IPS DF 6.9 (cell line): Measurements from ENCODE around the gene CORO2B.
A peak's percentile ranks its signal among the peaks of the same experiment; 100 is the strongest.

Experiments used
- DNase-seq: peaks from one replicate; pipeline ENCODE4 v3.0.0-alpha.2; 2013; ENCODE audit warnings: low read depth, low spot score
- H3K27ac ChIP-seq: one replicate; pipeline ENCODE4 v1.5.1; 2013; ENCODE audit warnings: low read length, control low read depth
- H3K27me3 ChIP-seq: 2 replicates; pipeline ENCODE4 v1.6.1; 2013; ENCODE audit warnings: mild to moderate bottlenecking, low read length; ENCODE audit not compliant: control insufficient read depth, insufficient read depth
- H3K36me3 ChIP-seq: 2 replicates; pipeline ENCODE4 v1.6.1; 2013; ENCODE audit warnings: low read length; ENCODE audit not compliant: control insufficient read depth, insufficient read depth
- H3K4me1 ChIP-seq: 2 replicates; pipeline ENCODE4 v1.6.1; 2013; ENCODE audit warnings: low read length; ENCODE audit not compliant: control insufficient read depth, insufficient read depth
- H3K4me3 ChIP-seq: 2 replicates; pipeline ENCODE4 v1.5.1; 2013; ENCODE audit warnings: mild to moderate bottlenecking, low read length
- H3K9me3 ChIP-seq: 2 replicates; pipeline ENCODE4 v1.6.1; 2013; ENCODE audit warnings: low read length, inconsistent platforms; ENCODE audit not compliant: control insufficient read depth, insufficient read depth
- WGBS: extraction: QIAGEN DNeasy Blood & Tissue Kit; methylation state at CpG from one replicate; pipeline ENCODE4 v1.1.7; 2013; ENCODE audit warnings: mixed read lengths, missing lambda C conversion rate; ENCODE audit not compliant: insufficient read length, insufficient coverage; 5-methylcytosine and 5-hydroxymethylcytosine counted together

The CORO2B gene

GRCh38 chr15:68578980-68579935 is at the start of gene CORO2B:
CORO2B (plus strand) TSS chr15:68578993; CDS start chr15:68579263, 270 bp downstream.
- H3K4me1 ChIP-seq = peaks cover 4% of the 10 kb centered on the region
- no CpG with 5 or more reads among the region's 95 CpGs for WGBS
- peaks cover 2% of the 10 kb centered on the region; the same call in 1 of the 2 replicates for H3K27me3 ChIP-seq
- H3K9me3 ChIP-seq = no peaks in the 10 kb centered on the region
- DNase-seq = no peak
- H3K4me3 ChIP-seq = peak within 1 kb of the TSS; percentile 67; the same call in 1 of the 2 replicates
- H3K36me3 ChIP-seq = no peaks in the 10 kb centered on the region
- no peak within 1 kb of the TSS for H3K27ac ChIP-seq

- Histone ChIP-seq H3K9me3 (no peaks in the 10 kb centered on the region), H3K4me1 (no peaks in the 10 kb centered on the region), H3K27me3 (no peaks in the 10 kb centered on the region), H3K36me3 (no peaks in the 10 kb centered on the region), H3K27ac (no peak overlapping the region), H3K4me3 (no peak overlapping the region)
- no CpG with 5 or more reads among the region's 2 CpGs for WGBS
- DNase-seq = no peak
These were observed 47.2 kb upstream of the CORO2B start for GRCh38 chr15:68531387-68532179.

GRCh38 chr15:68536331-68537095 is 42.3 kb upstream of the CORO2B start:
- H3K27ac ChIP-seq = no peak overlapping the region
- no peaks in the 10 kb centered on the region for H3K4me1 ChIP-seq
- H3K4me3 ChIP-seq = no peak overlapping the region
- no peaks in the 10 kb centered on the region for H3K36me3 ChIP-seq
- H3K9me3 ChIP-seq = no peaks in the 10 kb centered on the region
- whole genome bisulfite sequencing = no CpG with 5 or more reads among the region's 4 CpGs
- H3K27me3 ChIP-seq = no peaks in the 10 kb centered on the region
- DNase-seq = no peak

- no peak overlapping the region for H3K4me3 ChIP-seq
- no peaks in the 10 kb centered on the region for H3K36me3 ChIP-seq
- no peaks in the 10 kb centered on the region for H3K9me3 ChIP-seq
- H3K27ac ChIP-seq = no peak overlapping the region
- H3K4me1 ChIP-seq = no peaks in the 10 kb centered on the region
- no peaks in the 10 kb centered on the region for H3K27me3 ChIP-seq
- no peak for DNase-seq
These were observed 41.7 kb upstream of the CORO2B start for GRCh38 chr15:68537097-68537496.

- no CpG with 5 or more reads among the region's 7 CpGs for WGBS
- H3K27ac ChIP-seq = no peak overlapping the region
These were observed 41.3 kb upstream of the CORO2B start for GRCh38 chr15:68537506-68537905.

GRCh38 chr15:68538311-68538710 is 40.5 kb upstream of the CORO2B start:
- H3K27me3 ChIP-seq = no peaks in the 10 kb centered on the region
- no peaks in the 10 kb centered on the region for H3K36me3 ChIP-seq
- no peak overlapping the region for H3K27ac ChIP-seq
- no peaks in the 10 kb centered on the region for H3K4me1 ChIP-seq
- no peak overlapping the region for H3K4me3 ChIP-seq
- DNase-seq = no peak
- WGBS = no CpG with 5 or more reads among the region's 4 CpGs
- no peaks in the 10 kb centered on the region for H3K9me3 ChIP-seq

More at GRCh38 chr15:68537506-68537905, 41.3 kb upstream of the CORO2B start:
- no peaks in the 10 kb centered on the region for H3K4me1 ChIP-seq
- no peaks in the 10 kb centered on the region for H3K27me3 ChIP-seq
- H3K9me3 ChIP-seq = no peaks in the 10 kb centered on the region
- no peak for DNase-seq
- H3K36me3 ChIP-seq = no peaks in the 10 kb centered on the region
- no peak overlapping the region for H3K4me3 ChIP-seq

- H3K4me1 ChIP-seq = no peaks in the 10 kb centered on the region
- no peak for DNase-seq
- H3K27me3 ChIP-seq = no peaks in the 10 kb centered on the region
- H3K9me3 ChIP-seq = no peaks in the 10 kb centered on the region
- WGBS = no CpG with 5 or more reads among the region's 9 CpGs
- H3K27ac ChIP-seq = no peak overlapping the region
- no peaks in the 10 kb centered on the region for H3K36me3 ChIP-seq
- H3K4me3 ChIP-seq = no peak overlapping the region
These were observed 37.0 kb upstream of the CORO2B start for GRCh38 chr15:68541743-68542142.

GRCh38 chr15:68542348-68542747 is 36.4 kb upstream of the CORO2B start:
- H3K9me3 ChIP-seq = no peaks in the 10 kb centered on the region
- no CpG with 5 or more reads among the region's 1 CpG for WGBS
- no peak overlapping the region for H3K4me3 ChIP-seq
- no peak overlapping the region for H3K27ac ChIP-seq
- H3K4me1 ChIP-seq = no peaks in the 10 kb centered on the region
- H3K36me3 ChIP-seq = no peaks in the 10 kb centered on the region
- no peaks in the 10 kb centered on the region for H3K27me3 ChIP-seq
- no peak for DNase-seq

- H3K36me3 ChIP-seq = no peaks in the 10 kb centered on the region
- no CpG with 5 or more reads among the region's 4 CpGs for WGBS
- H3K27ac ChIP-seq = no peak overlapping the region
- H3K4me3 ChIP-seq = no peak overlapping the region
- H3K27me3 ChIP-seq = no peaks in the 10 kb centered on the region
- H3K4me1 ChIP-seq = no peaks in the 10 kb centered on the region
- H3K9me3 ChIP-seq = no peaks in the 10 kb centered on the region
- DNase-seq = no peak
These were observed 36.0 kb upstream of the CORO2B start for GRCh38 chr15:68542771-68543164.
